Measurements from ENCODE around the gene RNF144A. TPM values are rescaled to one million over a fixed set of nuclear protein-coding genes. Genes with fewer than 3 reads are reported as not detected.

The RNF144A gene
- total and polyA plus RNA-seq, 10 donors = 3.8 to 86.6 (median 50.9) TPM

DNA sequence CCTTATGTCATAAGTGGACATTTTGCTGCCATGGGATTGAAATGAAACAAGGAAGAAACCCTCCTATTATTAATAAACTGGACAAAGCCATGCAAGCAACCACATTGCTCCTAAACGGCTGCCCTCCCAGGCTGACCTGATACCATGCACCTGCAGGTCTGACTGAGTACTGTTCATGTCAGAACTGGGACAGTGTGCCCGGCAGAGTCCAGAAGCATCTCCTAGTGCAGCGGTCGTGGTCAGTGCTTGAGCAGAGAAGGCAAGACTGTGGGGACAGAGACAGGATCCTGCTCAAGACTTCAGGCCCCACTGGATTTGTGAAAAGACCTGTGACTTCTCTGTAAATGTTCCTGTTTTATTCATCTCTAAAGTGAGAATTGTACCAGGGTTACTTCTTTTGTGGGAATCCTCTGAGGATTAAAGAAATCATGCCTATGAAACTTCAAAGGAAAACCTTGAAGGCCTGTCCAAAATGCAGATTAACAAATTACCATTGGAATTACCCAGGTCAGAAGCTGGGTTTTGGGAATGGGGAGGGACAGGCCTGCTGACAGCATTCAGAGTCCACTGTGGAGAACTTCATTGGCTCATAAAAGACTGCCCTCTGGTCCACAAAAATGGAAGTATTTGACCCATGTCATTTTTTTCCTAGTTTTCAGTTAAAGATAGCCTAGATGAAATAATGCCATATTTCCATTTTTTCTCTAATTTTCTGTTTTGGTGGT lies 13.9 kb downstream of the RNF144A start:
- intact Hi-C loops (cut with DNase I; ENCODE audit: low total_unique reads) = no loop called here
- peaks cover 19 to 92% (median 69%) of the 10 kb centered on the region in 6 donors for H3K4me1 ChIP-seq
- no peaks in the 10 kb centered on the region for H3K27me3 ChIP-seq (replicated peaks in 1 of 7)
- H3K9me3 ChIP-seq = peaks cover 0 to 6% (median 0%) of the 10 kb centered on the region in 8 donors
- peaks cover 0 to 15% (median 3%) of the 10 kb centered on the region in 6 donors for H3K36me3 ChIP-seq
- TF ChIP-seq POLR2A (IDR thresholded peaks at IDR 0.05) (no peak), POLR2AphosphoS5 (IDR thresholded peaks at IDR 0.05) (no peak)
- TF ChIP-seq, protein P1, sequence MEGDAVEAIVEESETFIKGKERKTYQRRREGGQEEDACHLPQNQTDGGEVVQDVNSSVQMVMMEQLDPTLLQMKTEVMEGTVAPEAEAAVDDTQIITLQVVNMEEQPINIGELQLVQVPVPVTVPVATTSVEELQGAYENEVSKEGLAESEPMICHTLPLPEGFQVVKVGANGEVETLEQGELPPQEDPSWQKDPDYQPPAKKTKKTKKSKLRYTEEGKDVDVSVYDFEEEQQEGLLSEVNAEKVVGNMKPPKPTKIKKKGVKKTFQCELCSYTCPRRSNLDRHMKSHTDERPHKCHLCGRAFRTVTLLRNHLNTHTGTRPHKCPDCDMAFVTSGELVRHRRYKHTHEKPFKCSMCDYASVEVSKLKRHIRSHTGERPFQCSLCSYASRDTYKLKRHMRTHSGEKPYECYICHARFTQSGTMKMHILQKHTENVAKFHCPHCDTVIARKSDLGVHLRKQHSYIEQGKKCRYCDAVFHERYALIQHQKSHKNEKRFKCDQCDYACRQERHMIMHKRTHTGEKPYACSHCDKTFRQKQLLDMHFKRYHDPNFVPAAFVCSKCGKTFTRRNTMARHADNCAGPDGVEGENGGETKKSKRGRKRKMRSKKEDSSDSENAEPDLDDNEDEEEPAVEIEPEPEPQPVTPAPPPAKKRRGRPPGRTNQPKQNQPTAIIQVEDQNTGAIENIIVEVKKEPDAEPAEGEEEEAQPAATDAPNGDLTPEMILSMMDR (IDR thresholded peaks at IDR 0.05 in 8 of 11, conservative IDR thresholded peaks at IDR 0.05 in 3 of 11) = no peak
- WGBS, 5 donors = 67 to 82% (median 76%) methylated on average over 4 of the region's 4 CpGs
- no peak overlapping the region for H3K4me3 ChIP-seq
- peak overlapping the region in 5 of 8 donors; percentile 32 to 94 (median 51) for H3K27ac ChIP-seq
- DNase-seq = no peak

DNA sequence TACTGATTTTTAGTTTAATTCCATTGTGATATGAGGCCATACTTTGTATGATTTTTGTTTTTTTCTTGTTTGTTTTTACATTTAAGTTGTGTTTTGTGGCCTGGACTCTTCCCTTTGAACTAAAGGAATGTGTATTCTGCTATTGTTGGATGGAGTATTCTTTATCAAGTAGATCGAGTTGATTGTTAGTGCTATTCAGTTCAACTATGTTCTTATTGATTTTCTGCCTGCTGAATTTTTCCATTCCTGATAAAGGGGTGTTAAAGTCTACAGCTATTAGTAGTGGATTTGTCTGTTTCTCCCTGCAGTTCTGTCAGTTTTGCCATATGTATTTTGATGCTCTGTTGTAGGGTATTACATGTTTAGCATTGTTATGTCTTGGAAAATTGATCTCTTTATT lies 14.5 kb downstream of the RNF144A start:
- WGBS, 5 donors = 88 to 94% (median 91%) methylated on average over 1 of the region's 1 CpG
- intact Hi-C loops (cut with DNase I; ENCODE audit: low total_unique reads) = no loop called here
- peaks cover 0 to 15% (median 3%) of the 10 kb centered on the region in 6 donors for H3K36me3 ChIP-seq

DNA sequence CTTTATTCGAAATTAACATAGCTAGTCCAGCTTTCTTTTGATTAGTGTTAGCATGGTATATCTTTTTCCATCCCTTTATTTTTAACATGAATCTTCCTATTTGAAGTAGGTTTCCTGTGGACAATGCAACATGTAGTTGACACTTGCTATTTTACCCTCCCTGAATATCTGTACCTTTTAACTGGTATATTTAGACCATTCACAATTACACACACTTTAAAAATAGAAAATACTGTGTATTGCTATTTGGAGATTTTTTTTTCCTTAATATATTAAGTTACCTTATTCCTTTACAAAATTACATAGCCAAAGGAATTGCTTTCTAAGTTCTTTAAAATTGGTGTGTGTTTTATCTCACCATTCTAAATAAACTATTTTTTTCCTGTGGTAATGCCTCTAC lies 15.0 kb downstream of the RNF144A start:
- intact Hi-C loops (cut with DNase I; ENCODE audit: low total_unique reads) = no loop called here
- Histone ChIP-seq H3K4me1 (peaks cover 15 to 92% (median 64%) of the 10 kb centered on the region in 6 donors), H3K36me3 (peaks cover 0 to 15% (median 3%) of the 10 kb centered on the region in 6 donors), H3K4me3 (no peak overlapping the region), H3K27ac (no peak overlapping the region), H3K27me3 (replicated peaks in 1 of 7) (no peaks in the 10 kb centered on the region), H3K9me3 (peaks cover 0 to 6% (median 0%) of the 10 kb centered on the region in 8 donors)
- no peak for DNase-seq
- TF ChIP-seq, protein P1 (IDR thresholded peaks at IDR 0.05 in 8 of 11, conservative IDR thresholded peaks at IDR 0.05 in 3 of 11) = no peak
- TF ChIP-seq POLR2AphosphoS5 (IDR thresholded peaks at IDR 0.05) (no peak), POLR2A (IDR thresholded peaks at IDR 0.05) (no peak)
- WGBS, 5 donors = 85 to 100% (median 95%) methylated on average over 1 of the region's 1 CpG

More for the DNA sequence above, 14.5 kb downstream of the RNF144A start:
- H3K4me1 ChIP-seq = peaks cover 15 to 92% (median 66%) of the 10 kb centered on the region in 6 donors
- H3K4me3 ChIP-seq = no peak overlapping the region
- no peaks in the 10 kb centered on the region for H3K27me3 ChIP-seq (replicated peaks in 1 of 7)
- TF ChIP-seq POLR2A (IDR thresholded peaks at IDR 0.05) (no peak), POLR2AphosphoS5 (IDR thresholded peaks at IDR 0.05) (no peak)
- TF ChIP-seq, protein P1 (IDR thresholded peaks at IDR 0.05 in 8 of 11, conservative IDR thresholded peaks at IDR 0.05 in 3 of 11) = no peak
- peak overlapping the region in 4 of 8 donors; percentile 32 to 94 (median 42) for H3K27ac ChIP-seq
- no peak for DNase-seq
- H3K9me3 ChIP-seq = peaks cover 0 to 6% (median 0%) of the 10 kb centered on the region in 8 donors

DNA sequence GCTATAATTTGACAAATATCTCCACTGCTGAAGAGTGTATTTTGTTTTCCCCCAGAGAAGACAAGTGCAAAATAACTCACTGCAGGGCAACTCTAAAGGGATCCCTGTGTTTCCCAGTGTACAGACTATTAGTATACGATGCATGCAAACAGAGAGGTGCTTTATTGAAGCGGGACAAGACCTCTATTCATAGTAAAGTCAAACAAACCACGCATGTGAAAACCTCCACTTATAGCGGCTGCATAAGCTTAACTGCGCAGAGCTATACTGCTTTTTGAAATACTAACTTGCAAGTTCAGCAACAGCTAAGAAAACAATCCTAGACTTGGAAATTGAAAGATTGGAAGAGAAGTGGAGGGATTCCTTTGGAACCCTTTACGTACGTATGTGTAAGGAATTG lies 15.6 kb downstream of the RNF144A start:
- Histone ChIP-seq H3K4me3 (no peak overlapping the region), H3K36me3 (peaks cover 0 to 11% (median 1%) of the 10 kb centered on the region in 6 donors), H3K4me1 (peaks cover 15 to 92% (median 61%) of the 10 kb centered on the region in 6 donors), H3K9me3 (peaks cover 0 to 6% (median 0%) of the 10 kb centered on the region in 8 donors), H3K27ac (no peak overlapping the region), H3K27me3 (replicated peaks in 1 of 7) (no peaks in the 10 kb centered on the region)
- DNase-seq = no peak
- 93 to 98% (median 97%) methylated on average over 7 of the region's 7 CpGs for WGBS, 5 donors
- intact Hi-C loops (cut with DNase I; ENCODE audit: low total_unique reads) = no loop called here
- TF ChIP-seq POLR2A (IDR thresholded peaks at IDR 0.05) (no peak), POLR2AphosphoS5 (IDR thresholded peaks at IDR 0.05) (no peak)
- TF ChIP-seq, protein P1 (IDR thresholded peaks at IDR 0.05 in 8 of 11, conservative IDR thresholded peaks at IDR 0.05 in 3 of 11) = no peak
